GM11168 (cell line): ENCODE results near the gene SAMD15.
"Not testable (repeated sequence)": the region's sequence is repeated elsewhere in the genome, so short reads cannot be mapped to it uniquely, and the experiment has no call there.

Experiments
- in situ Hi-C: fragments of 300-500 bp; cut with MboI; formaldehyde crosslinking; loops from one replicate; pipeline ENCODE4 v1.12.0; 2022; ENCODE audit warnings: low sequenced_read_pairs; ENCODE audit not compliant: unreplicated experiment

The SAMD15 gene

DNA sequence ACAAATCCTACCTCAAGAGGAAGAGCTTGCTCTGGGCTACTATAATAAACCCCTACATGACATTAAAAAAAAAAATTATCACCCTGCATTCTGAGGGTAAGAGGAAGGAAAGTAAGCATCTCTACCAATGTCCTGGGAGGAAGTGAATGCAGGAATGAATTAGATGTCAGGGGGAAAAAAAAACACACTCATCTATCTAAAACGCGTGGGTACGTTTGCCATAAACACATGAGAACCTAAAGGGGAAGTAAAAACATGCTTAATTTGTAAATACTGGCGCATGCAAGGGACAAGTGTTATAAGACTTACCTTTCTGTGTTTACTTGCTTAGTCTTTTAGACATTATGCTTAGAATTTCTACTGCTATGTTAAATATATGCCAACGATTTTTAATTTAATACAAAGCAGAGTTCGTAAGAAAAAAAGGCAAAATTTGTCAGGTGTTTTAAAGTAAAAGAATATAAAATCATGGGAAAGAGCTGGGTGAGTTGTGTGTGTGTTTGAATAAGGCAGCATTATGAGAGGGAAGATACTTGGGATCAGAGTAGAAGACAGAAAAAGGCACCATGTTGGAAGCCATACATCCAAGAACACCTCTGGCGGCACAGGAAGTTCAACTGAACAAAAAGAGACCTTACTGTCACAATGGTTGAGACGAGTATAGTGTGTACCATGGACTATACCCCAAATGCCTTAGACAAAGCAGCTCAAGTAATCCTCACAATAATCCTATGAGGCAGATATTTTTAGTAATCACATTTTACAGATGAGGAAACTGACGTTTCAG, 1.8 kb upstream of the SAMD15 start:
- in situ Hi-C loops: no loop called here

DNA sequence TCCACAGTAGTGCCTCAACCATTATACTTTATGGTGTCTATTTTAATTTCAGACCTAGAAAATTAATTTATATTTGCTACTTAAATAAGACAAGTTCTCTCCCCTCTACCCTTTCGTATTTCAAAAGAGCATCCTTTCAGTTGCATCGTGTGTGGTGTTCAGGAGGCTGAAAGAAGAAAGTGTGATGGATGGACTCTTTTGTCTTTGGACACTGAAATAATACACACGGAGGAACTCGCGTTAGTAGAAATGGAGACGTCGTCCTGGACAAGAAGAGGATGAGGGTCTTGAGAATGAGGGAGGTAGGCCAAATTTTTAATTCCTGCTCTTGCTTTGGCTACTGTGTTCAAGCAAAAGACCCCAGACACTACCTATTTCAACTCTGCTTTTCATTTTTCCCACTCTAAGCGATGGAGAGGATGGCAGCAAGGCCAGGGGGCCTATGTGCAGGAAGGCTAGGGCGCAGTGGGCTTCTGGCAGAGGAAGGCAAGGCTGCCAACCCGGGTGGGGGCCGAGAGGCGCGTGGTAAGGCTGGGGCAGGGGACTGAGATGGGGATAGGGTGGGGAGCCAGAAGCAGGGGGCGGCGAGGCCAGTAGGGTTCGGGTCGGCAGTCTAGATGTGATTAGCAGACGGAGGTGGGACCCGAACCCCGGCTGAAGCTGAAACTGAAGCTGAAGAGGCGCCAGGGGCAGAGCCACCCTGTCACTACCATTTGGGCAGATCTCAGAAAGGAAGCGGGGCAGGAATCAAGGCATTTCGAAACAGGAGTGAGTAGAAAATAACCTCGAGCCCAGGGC, 1.0 kb upstream of the SAMD15 start:
- in situ Hi-C loops: no loop called here

DNA sequence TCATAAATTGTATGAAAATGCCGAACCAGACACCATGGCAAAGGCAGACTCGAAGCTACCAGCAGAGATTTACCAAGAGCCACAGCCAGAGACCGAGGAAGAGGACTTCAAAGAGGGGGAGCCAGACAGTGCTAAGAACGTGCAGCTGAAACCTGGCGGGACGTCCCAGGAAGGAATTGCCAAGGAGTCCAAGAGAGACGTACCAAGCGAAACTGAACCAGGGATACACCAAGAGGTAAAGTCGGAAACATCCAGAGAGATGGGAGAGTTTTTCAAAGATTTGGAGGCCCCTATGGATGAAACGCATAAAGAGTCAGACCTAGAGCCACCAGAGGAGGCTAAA, 294 bp downstream of the SAMD15 start:
- in situ Hi-C loops: no loop called here

DNA sequence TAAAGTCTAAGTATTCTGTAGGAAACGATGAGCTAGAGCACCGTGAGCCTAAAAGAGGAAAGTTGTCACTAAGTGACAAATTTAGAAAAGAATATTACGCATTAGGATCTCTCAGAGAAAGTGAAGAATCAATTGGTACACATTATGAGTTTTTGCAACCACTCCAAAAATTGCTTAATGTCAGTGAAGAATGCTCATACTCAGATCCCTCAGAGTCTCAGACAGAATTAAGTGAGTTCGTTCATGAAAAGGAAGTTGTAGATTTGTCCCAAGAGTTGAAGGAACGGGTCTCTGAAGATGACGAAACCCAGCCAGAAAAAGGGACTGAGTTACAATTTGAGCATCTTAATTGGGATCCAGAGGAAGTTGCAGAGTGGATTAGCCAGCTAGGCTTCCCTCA, 1.5 kb downstream of the SAMD15 start:
- in situ Hi-C loops: no loop called here

DNA sequence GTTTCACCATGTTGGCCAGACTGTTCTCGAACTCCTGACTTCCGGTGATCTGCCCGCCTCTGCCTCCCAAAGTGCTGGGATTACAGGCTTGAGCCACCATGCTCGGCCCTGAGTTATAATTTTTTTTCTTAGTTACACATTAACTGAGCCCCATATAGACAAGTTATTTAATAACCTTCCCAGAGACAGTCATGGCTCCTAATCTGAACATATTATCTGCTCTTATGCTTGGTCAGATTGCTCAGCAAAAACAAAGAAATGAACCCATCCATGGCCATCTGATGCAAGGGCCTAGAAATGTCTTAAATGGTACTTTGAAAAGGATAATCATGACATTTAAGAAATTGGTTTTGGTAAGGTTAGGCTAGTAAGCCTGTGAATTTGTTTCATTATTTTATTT, 13.0 kb downstream of the SAMD15 start:
- in situ Hi-C loops: no loop called here

DNA sequence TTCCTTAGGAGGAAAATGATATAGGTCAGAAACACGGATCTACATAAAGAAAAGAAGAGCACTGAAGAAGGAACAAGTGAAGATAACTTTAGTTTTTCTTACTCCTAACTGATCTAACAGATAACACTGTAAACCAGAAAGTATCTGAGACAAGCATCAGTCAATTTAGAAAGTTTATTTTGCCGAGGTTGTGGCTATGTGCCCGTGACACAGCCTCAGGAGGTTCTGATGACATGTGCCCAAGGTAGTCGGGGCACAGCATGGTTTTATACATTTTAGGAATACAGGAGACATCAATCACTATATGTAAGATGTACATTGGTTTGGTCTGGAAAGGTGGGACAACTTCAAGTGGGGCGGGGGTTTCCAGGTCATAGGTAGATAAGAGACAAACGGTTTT, 23.0 kb downstream of the SAMD15 start:
- in situ Hi-C loops: no loop called here

DNA sequence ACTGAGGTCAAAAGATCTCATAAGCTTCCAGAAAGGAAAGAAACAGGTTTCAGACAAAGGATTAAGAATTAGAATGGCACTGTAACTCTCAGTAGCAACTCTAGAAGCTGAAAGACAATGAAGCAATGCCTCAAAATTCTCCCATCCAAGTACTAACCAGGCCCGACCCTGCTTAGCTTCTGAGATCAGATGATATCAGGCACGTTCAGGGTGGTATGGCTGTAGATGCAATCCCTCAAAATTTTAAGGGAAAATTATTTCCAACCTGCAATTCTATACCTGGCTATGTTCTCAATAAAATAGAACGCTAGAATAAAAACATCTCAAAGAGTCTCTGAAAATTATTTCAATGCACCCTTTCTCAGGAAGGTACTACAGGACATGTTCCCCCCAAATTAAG, 26.6 kb downstream of the SAMD15 start:
- in situ Hi-C loops: no loop called here

DNA sequence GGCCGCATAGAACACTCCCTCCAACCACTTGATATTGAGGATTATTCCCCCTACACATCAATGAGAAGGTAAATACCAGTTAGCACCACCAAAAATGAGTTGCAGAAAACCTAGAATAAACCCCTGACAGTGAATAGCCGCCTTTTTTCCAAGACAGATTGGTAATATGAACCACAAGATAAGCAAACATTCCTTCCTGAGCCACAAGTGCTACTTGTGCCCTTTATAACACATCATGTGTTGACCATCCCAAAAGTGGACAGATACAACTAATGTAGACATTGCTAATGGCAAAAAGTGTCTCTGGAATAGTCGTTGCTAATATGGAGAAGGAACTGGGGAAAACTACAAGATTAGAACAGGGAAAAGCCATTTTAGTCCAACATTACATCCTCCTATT, 28.9 kb downstream of the SAMD15 start:
- in situ Hi-C loops: no loop called here

DNA sequence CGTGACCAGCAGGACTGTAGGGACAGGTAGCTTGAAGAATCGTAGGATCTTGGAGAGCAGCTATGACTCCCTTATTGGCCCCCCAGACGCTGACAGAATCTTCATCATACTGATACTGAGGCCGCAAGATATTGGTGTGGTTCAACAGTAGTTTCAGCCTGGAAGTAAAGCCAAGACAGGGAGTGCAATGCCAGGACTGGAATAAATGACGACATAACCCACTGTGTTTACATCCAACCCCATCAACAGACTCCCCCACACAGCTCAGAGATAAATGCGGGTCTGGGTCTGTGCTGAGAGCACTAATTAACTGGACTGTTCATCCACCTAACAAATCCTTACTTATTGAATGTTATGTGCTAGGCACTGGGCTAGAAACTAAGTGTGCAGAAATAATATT, 29.5 kb downstream of the SAMD15 start:
- in situ Hi-C loops: no loop called here

DNA sequence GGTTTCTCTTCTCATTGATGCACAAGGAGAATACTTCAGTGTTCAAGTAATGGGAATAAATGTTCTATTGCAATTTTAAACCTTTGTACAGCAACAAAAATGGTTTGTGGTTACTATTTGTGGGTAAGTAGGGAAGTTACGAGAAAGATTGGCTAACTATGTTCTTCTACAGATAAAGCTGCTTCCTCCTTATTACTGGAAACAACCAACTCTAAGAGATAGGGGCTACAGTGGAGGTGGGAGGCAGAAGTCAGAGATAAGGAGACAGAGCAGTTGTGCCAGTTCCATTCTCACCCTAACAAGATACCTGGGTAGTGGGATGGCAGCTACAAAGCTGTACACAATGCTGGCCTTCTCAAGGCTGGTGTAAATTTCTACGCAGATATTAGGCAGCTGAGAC, 30.0 kb downstream of the SAMD15 start:
- in situ Hi-C loops: no loop called here

DNA sequence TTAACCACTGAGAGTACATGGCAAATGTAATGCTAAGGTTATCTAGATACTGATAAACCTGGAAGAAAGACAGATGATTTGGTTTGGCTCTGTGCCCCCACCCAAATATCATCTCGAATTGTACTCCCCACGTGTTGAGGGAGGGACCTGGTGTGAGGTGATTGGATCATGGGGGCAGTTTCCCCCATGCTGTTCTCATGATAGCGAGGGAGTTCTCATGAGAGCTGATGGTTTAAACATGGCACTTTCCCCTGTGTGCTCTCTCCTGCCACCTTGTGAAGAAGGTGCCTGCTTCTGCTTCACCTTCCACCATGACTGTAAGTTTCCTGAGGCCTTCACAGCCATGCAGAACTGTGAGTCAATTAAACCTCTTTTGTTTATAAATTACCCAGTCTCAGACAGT, 32.0 kb downstream of the SAMD15 start:
- in situ Hi-C loops: no loop called here

DNA sequence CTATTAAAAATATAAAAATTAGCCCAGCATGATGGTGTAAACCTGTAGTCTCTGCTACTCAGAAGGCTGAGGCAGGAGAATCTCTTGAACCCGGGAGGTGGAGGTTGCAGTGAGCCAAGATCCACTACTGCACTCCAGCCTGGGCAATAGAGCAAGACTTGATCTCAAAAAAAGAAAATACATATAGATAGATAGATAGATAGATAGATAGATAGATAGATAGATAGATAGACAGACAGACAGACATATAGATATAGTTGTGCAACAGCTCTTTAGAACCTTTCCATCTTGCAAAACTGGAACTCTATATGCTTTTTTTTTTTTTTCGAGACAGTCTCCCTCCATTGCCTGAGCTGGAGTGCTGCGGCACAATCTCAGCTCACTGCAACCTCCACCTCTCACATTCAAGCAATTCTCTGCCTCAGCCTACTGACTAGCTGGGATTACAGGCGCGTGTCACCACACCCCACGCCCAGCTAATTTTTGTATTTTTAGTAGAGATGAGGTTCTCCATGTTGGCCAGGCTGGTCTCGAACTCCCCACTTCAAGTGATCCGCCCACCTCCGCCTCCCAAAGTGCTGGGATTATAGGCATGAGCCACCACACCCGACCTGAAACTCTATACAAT, 38.3 kb downstream of the SAMD15 start:
- in situ Hi-C loops: not testable (repeated sequence)

DNA sequence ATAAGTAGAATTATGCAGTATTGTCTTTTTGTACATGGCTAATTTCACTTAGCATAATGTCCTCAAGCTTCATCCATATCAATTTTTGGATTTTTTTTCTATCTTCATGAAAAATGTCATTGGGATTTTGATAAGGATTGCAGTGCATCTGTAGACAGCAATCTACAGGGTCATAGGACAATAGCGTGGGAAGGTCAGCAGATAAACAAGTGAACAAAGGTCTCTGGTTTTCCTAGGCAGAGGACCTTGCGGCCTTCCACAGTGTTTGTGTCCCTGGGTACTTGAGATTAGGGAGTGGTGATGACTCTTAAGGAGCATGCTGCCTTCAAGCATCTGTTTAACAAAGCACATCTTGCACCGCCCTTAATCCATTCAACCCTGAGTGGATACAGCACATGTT, 38.9 kb downstream of the SAMD15 start:
- in situ Hi-C loops: not testable (repeated sequence)

DNA sequence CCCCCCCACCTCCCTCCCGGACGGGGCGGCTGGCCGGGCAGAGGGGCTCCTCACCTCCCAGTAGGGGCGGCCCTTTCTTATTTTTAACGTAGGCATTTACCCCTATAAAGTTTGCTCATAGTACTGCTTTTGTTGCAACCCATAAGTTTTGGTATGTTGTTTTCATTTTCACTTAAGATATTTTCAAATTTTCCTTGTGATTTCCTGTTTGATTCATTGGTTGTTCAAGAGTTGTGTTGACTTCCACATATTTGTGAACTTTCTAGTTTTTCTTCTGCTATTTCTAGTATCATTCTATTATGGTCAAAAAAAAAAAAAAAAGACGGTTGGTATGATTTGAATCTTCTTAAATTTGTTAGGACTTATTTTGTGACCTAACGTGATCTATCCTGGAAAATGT, 39.7 kb downstream of the SAMD15 start:
- in situ Hi-C loops: no loop called here

DNA sequence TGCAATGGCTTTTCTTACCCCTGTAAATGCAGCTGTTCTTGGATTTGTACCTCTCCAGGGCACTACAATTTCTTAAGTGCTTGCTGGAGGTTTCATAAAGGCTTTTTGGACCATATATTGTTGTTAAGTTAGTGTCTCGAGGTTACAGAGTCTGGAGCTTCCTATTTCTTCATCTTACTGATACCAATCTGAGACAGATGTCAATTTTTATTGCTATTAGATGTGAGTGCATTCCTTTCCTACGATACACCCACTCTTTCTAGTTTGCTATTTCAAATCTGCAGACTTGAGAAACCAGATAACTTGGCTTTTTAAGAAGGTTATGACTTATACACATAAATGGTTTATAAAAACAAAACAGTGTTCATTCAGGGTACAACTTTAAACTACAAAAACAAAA, 44.0 kb downstream of the SAMD15 start:
- in situ Hi-C loops: no loop called here

DNA sequence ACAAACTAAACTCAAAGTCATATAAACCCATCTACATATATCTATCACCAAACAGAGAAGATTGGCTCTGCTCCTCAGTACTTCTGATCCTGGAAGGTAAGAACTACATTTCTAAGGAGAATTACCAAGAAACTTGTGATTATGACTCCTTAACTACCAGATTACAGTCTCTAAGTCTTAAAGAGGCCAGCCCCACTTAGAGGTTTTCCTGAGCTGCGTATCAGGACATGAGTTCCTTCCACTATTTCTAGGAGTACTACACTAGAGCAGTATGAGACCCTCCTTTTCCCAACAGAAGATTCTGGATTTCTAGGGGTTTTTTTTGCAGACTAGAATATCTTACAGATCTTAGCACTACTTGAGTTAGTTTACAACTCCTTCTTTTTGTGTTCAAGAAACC, 46.2 kb downstream of the SAMD15 start, which contains the start of gene NOXRED1:
Gene NOXRED1 (minus strand): TSS at position 101 of the 400 bp plus-strand sequence. CDS start 634 bp downstream, outside the sequence.
- in situ Hi-C loops: no loop called here

DNA sequence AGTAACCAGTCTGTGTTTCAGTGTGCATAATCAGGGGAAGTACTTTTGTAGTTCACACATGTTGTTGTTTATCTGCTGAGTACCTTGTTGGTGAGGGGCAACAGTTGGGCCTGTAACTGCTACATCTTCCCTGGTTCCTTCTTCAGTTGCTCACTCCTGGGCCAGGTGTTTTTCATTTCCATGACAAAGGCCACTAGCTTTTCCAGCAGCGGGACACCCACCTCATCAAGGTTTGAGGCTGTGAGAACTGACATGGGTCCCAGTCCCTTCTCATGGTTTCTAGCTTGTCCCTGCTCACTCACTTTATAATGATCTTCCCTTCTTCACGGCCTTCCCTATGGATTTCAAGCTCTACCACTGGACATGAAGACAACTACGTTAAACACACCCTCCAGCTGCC, 47.7 kb downstream of the SAMD15 start:
- in situ Hi-C loops: no loop called here

DNA sequence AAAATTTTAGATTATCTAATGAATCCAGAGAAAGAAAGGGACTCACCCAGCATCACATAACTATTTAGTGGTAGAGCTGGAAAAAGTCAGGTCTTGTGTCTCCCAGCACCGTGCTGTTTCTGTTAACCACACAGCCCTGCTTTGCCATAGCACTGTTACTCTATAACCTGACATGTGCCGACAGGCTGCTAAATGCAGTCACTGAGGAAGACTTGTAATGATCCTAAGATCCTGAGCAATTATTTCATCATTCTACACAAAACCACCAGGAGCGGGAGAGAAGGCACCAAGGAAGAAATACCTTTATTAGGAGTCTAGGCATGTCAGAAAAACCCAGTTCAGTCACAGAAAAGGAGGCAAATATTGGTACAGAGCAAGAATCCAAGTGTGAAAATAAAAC, 49.2 kb downstream of the SAMD15 start:
- in situ Hi-C loops: no loop called here

DNA sequence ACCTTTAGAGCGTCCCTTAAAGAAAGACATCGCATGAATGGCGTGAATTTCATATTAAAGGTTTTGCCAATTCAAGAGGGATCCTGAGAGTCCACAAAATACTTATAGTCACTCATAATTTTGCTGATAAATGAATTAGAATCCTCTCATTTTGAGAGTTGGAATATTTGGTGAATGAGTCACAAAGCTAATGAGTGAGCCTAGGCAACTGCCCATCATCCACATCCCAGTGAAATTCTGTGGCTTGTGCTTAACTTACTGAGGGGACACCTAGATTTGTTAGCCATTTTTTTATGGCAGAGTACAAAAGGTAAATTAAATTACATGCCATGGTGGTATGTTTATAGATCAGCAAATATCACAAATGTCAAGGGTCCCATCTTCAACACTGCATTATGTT, 58.9 kb downstream of the SAMD15 start:
- in situ Hi-C loops: no loop called here

DNA sequence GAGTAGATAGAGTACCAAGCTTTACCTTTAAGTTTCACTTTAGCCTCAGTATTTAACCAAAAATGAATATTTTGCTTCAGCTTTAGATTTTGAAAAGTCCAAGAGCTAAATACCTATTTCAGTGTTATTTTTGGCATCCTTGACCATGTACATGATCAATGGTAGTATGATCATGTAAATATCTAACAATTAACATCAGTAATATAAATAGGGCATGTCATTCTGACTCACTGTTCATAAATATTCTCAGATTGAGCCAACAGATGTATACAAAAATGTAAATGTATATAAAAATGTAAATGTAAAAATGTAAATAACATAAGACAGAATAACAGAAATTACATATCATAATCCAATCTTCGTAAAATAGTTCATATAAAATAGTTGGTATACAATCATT, 61.4 kb downstream of the SAMD15 start:
- in situ Hi-C loops: no loop called here

DNA sequence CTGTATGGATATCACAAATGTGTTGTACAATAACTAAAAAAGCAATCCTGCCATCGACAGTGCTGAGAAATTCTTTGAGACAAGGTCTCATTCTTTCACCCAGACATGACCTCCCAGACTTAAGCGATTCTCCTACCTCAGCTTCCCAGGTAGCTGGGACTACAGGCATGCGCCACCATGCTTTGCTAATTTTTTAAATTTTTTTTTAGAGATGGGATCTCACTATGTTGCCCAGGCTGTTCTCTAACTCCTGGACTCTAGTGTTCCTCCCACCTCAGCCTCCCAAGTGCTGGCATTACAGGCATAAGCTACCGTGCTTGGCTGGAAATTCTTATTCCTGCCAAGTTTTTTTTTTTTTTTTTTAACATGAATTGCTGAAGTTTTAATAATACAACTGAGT, 62.7 kb downstream of the SAMD15 start:
- in situ Hi-C loops: no loop called here
